NCI-H82 treated with DMSO at 0.1 percent for 48 hours (cell line): Measurements from ENCODE around the gene SLC13A4.
"Not testable (repeated sequence)": the region's sequence is repeated elsewhere in the genome, so short reads cannot be mapped to it uniquely, and the experiment has no call there.

Experiments
- DNase-seq: peaks from one replicate; lab custom pipeline; 2025; ENCODE audit not compliant: unreplicated experiment; lab: John Stamatoyannopoulos, UW

Gene SLC13A4

DNA sequence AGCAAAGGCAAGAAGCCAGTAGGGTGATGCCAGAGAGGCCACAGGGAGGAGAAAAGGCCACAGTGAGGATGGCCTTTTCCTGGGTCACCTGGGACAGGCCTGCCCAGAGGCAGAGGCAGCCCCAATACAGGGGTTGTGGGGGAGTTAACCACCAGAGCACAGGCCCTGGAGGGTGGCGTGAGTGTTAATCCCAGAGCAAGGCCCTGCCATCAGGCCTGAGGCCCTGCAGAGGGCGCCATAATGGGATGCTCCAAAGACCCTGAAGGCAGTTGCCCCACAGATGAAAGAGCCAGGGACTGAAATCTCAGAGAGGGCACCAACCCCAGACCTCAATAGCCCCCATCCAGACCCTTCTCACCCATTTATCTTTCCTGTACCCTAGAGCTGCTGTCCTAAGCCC lies 23.9 kb downstream of the SLC13A4 start:
- no peak for DNase-seq

DNA sequence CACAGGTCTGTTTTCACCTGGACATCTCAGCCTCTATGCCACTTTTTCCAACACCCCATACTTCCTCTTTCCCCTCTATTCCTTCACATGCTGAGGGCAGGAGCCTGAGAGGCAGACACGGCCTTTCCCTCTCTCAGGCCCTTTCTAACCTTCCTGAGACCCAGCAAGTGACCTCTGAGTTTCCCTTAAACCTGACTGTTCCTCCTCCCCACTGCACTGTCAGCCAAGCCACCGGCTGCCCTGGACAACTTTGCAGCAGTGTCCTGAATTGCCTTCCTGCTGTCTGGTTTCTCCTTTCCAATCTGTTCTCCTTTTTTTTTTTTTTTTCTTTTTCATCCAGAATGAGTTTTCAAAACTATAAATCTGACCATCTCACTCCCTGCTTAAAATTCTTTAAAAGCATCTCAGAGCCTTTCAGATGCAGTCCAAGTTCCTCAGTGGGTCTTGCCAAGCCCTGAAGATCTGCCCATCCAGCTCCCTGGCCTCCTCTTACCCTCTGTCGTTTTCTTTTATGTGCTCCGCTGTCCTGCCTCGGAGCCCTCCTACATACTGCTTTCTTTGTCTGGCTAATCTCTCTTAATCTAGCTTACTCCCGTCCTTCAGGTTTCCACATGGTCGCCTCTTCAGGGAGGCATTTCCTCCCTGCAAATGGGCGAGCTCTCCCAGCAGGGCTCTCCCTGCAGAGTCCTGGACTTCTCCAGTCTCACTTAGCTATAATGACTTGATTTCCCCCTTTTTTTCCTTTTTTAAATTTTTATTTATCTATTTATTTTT lies 30.5 kb downstream of the SLC13A4 start:
- DNase-seq = peak; percentile 70

DNA sequence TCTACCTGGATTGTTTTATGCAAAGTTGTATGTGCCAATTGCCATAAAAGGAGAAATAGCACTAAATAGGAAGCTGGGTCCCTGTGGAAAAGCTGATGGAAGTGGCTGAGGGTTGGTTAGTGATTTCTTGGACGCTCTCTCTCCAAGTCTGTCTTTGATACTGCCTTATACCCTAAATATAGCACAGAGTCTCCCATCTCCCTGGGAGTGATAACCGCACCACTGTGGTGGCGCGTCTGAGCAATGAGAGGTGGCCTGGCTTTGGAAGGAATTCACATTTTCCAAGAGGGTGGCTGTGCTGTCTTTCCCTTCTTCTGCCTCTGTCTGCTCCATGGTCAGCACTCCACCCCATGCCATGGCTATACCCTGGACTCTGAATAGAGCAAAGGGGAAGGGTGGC lies 34.4 kb downstream of the SLC13A4 start:
- no peak for DNase-seq

DNA sequence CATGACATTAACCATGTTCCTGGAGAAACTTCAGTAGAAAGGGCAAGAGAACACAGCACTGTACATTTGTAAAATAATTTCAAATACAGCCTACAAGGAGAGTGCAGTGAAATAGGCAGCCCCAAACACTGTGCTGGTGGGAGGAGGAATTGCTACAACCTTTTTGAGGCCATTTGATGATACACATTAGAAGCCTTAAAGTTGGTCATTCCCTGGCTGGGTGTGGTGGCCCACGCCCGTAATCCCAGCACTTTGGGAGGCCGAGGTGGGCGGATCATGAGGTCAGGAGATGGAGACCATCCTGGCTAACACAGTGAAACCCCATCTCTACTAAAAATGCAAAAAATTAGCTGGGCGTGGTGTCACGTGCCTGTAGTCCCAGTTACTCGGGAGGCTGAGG lies 35.4 kb downstream of the SLC13A4 start:
- not testable (repeated sequence) for DNase-seq

DNA sequence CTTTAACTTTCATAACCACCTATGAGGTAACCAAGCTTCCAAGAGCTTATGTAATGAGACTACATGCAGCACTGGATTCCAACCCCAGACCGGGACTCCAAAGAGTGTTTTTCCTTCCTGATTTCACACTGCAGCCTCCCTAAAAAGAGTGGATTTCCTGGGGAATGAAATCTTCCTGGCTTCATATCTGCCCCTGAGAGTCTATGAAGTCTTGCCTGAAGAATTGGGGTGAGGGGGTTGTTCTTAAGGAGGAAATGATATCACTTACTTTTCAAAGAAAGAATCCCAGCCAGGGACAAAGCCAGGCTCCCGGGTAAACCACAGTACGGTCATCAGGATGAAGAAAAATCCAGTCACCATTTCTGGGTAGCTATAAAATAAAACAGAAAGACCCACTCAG lies 35.9 kb downstream of the SLC13A4 start:
- DNase-seq = no peak

DNA sequence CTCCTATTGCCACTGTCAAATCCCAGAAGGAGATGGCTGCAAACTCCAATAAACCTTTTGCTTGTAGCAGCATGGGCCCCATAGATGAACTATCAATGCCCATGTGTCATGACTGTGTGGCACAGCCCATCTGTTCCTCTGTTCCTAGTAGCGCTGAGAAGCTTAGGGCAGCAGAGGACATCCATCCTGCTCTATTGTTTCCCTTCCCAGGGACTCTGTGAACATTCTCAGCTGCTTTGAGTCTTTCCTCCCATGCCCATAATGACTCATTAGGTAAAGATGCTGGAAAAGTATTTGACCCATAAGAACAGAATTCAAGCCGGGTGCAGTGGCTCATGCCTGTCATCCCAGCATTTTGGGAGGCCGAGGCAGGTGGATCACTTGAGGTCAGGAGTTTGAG lies 37.4 kb downstream of the SLC13A4 start:
- DNase-seq = no peak

DNA sequence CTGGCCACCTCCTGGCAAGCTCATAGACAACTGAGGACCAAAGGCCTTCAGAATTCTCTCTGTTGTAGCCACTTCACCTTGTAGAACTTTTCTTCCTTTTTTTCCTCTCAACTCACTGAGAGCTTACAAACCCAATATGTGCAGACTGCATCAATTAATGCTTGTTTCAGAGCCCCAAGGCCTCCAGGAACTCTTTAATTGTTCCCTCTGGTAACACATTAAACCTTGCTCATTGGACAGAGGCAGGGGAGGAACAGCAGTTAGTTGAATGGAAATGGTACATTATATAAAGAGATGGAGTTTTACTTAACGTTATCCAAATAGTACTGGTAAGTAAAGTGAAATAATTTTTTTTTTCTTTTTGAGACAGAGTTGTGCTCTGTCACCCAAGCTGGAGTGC lies 40.5 kb downstream of the SLC13A4 start:
- no peak for DNase-seq

DNA sequence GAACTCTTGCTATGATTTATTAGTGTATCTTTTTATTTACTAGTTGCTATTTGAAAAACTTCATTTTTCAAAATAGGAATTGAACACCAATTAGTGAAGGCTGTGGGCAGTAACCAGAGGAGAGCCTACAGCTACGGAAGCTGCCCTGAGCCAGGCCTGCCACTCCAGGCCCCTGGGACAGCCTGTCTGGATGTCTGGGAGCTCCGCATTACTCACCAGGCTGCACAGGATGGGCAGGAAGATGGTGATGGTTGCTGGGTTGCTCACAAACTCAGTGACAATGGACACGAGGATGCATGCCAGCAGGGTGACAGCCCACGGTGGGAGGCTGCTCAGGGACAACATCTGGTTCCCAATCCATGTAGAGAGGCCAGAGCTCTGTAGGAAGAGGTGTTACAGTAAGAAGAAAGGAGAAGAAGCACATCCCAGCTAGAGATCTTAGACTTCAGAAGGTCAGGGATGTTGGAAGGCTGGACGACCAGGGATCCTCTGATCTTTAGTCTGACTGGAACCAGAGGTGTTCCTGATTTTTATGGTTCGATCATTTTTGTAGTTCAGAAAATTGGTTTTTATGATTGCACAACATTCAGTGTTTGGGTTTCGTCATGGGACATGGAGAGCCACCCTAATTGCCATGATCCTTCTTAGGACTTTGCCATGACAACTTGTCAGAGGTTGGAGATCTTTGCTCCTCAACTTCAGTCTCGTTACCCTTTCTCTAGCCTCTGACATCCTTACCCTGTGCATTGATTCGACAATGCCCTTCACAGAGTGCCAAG lies 42.5 kb downstream of the SLC13A4 start:
- DNase-seq = no peak

DNA sequence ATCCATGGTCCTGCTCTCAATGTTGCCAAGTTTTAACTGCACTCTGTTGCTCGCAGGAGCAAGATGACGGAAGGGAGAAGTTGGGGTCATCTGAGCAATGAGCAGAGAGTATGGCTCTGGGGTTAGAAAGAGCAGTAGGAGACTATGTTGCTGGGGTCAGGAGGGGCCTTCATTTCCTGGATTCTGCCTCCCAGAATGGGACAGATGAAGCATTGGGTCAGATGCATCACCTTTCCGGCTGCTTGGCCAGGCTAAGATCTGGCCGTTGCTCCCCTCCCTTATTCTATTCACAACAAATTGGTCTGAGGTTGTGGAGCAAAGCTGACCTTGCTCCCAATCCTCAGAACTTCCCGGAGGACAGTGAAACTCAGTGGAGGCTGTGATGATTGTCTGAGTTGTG lies 43.3 kb downstream of the SLC13A4 start:
- no peak for DNase-seq

DNA sequence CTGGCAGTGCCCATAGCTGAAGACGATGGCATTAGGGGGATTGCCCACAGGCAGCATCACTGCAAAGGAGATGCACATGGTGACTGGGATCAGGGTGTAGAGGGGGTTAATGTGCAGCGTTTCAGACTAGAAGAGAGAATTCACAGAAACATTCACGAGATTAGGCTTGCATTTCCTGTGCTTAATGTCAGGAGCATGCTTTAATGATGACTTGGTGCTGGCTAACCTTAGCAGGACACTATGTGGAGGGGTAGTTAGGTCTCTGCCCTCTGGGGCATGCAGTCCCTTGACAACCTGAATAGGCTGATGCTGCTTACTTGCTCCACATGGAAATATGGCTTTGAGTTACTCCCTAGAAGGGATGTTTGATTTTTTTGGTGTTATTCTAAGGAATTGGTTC lies 43.9 kb downstream of the SLC13A4 start:
- DNase-seq = no peak

DNA sequence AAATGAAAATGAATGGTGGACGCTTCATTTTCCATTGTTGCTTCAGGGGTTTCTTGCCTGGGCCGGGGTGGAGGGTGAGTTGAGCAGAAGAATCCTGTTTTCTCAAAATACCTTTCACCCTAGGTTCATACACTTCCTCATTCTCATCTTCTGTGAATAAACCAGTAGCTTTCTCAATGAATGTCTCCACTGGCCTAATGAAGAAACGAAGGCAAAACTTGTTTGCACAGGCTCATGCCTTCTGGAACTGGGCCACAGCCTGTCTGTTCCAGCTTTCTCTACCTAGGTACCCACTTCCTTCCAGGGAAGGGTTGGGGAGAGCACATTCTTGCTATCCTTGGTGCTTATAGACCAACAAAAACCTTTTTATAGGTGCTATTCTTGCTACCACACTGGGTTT lies 44.4 kb downstream of the SLC13A4 start:
- no peak for DNase-seq

DNA sequence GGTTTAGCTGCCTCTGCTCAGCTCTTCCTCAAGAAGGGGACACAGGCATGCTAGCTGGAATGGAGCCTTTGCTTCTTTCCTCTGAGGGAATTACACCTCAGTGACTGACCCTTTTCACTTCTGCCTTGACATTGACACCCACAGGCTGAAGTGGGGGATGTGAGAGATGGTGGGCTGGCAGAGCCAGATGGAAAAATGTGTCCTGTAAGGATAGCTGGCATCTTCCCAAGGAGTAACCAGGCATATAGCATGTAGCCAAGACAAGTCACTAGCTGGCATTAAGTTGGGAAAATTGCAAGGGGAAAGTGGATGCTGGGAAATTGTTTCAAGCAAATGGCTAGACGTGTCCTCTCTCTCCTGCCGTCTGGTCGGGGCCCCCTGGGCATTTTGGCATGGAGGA lies 45.8 kb downstream of the SLC13A4 start:
- no peak for DNase-seq

DNA sequence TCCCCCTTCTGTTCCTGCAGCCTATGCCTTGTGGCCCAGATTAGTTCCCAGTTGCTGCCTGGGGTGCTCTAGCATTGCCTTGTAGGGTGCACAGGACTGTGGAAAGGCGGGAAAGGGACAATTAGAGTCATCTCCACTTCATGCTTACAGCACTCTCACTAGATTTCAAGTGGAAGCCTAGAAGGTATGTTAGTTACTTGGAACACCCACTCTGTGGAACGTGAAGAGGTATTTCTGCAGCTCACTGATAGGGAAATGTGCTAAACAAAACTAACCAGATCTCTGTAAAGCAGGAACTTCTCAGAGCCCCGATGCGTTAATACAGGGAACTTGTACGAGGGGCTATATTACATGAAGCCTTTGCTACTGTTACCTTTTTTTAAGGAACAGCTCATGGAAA lies 46.2 kb downstream of the SLC13A4 start:
- DNase-seq = no peak

DNA sequence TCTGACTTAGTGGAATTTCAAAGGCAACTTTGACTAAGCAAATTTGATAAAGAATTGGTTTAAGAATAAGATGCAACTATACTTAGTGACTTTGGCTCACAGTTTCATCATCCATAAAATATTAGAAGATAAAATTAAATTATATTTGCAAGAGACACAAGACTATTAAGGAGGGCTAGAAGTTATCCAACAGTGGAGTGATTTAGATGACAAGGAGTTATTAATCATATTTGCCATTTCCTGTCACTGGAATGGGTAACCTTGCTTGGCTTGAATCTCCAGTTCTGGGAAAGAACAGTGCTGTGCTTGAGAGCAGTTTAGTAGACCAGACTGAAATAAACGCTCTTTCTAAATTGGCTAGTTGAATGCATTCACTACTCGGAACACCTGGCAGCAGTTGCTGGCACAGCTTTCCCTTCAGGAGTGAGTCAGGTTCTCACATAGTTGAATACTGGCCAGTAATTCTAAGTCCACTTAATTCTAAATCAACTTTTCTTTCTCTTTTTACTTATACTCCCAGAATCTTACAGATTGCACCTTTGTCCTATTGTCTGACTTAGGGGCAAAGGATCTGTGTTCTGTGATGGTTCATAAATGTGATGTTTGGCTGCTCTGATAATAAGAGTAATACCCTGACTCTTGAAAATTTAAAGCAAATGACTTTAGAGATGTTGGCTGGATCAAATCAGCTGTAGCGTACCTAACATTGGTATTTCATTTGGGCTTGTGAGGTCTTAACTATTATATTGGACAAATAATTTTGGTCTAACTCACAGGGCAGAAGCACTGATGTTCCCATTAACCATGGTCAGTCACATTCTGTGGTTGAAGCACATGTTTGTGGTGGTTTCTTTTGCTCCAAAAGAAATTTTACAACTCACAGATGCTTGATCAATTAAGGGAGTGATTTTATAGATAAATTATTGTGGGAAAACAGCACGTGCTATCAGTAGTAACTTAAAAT lies 49.1 kb downstream of the SLC13A4 start:
- DNase-seq = no peak

DNA sequence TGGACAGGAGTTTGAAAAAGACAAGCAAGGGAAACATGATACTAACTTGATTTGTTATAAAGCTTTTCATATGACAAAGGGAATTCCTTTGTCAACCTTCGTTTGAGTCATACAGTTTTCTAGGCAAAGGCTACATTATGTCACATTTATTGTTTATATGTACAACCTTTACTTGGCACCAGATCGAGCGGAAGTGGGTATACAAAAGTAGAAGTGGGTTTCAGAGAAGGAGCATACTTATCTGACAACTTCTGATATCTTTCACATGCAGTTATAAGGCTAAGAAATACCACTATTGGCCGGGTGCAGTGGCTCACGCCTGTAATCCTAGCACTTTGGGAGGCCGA lies 54.7 kb downstream of the SLC13A4 start:
- no peak for DNase-seq

DNA sequence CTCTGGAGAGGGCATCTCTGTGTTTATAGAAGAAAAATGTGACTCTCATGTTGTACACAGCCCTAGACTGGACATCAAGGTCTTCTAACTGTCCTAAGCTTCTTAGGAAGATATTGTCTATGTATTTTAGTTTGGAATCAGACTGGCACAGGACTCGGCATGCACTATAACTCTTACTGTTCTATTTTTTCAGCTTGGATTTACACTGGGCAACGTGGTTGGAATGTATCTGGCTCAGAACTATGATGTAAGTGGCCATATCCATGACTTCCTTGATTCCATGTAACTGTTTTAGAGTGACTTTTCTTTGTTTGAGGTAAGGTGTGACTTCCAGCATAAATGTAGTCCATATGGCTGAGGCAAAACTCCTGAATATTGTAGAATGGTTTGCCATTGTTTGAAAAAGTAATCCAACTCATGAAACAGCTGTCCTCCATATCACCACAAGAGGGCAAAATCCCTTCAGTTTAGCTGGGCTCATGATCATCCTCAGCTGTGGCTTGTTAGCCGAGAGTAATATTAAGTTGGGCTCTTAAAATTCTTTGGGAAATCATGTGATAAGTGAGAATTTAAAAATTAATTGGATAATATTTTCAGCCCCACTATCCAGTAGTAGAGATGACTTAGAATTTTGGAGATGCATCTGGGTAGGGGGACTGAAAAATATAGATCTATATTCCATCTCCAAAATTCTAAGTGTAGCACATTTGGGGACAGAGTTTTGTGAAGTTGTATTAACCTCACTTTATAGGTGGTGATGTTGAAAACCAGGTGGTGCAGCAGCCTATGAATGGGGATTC lies 55.2 kb downstream of the SLC13A4 start:
- peak; percentile 13 for DNase-seq

DNA sequence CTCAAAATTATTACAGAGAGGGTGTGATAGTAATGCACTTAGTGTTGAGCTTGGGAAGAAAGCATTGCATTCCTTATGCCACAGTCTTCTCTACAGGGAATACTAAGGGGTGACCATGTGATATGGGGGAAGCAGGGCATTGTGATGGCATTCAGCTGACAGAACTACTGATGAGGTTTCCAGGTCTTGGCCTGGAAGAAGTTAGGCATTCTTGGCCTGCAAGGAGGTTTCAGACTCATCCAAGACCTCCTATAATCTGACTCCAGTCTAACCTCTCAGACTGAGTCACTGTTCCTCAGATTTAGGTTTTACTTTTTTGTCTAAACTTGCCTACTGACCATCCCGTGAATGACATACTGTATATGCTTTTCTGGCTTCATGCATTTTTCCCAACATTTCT lies 57.8 kb downstream of the SLC13A4 start:
- no peak for DNase-seq

DNA sequence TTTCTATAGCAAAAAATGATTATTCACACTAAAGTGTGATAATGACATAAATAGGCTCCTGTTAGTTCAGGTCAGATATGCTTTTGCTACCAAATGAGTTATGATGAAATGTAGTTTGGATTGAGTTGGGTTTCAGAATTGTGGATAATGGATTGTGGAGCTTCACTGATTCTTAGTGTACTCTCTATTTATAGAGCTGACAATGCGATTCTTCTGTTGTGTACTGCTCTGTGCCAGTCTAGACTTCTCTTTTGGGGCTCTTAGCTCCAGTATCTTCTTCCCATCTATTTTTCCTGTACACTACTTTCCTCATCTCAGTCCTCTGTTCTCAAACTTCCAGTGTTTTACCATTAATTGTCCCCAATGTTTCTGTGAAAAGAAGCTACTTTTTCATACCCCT lies 58.2 kb downstream of the SLC13A4 start:
- no peak for DNase-seq

DNA sequence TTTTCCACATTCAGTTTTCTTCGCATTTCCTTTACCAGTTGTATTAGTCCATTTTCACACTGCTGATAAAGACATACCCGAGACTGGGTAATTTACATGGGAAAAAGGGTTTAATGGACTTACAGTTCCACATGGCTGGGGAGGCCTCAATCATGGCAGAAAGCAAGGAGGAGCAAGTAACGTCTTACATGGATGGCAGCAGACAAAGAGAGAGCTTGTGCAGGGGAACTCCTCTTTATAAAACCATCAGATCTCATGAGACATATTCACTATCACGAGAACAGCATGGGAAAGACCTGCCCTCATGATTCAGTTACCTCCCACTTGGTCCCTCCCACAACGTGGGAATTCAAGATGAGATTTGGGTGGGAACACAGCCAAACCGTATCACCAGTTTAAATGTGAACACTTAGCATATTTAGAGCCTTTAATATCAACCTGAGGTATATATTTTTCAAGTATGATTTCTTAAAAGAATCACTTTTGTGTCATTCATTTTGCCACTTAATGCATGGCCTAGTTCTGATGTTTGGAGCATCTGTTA lies 59.1 kb downstream of the SLC13A4 start:
- DNase-seq = not testable (repeated sequence)

DNA sequence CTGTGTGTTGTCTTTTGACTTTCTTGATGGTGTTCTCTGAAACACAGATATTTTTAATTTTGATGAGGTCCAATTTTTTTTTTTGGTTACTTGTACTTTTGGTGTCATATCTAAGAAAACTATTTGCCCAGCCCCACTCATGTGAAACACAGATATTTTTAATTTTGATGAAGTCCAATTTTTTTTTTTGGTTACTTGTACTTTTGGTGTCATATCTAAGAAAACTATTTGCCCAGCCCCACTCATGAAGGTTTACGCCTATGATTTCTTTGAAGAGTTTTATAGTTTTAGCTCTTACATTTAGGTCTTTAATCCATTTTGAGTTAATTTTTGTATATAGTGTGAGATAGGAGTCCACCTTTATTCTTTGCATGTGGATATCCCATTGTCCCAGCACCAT lies 60.4 kb downstream of the SLC13A4 start:
- DNase-seq = not testable (repeated sequence)
